Measurements from ENCODE around the gene HS3ST5. TPM values are rescaled to one million over a fixed set of nuclear protein-coding genes. Genes with fewer than 3 reads are reported as not detected.

HS3ST5 gene
- polyA plus RNA-seq, 1 donor (not counting 4 experiments of a cell fraction or from before 2014, with no cell fraction given): not detected

GRCh38 chr6:114343782-114344144 is 940 bp upstream of the HS3ST5 start:
- peaks cover 35% of the 10 kb centered on the region for H3K27me3 ChIP-seq (ENCODE audit: control insufficient read depth, extremely low read depth, insufficient read depth, low read length)

DNA sequence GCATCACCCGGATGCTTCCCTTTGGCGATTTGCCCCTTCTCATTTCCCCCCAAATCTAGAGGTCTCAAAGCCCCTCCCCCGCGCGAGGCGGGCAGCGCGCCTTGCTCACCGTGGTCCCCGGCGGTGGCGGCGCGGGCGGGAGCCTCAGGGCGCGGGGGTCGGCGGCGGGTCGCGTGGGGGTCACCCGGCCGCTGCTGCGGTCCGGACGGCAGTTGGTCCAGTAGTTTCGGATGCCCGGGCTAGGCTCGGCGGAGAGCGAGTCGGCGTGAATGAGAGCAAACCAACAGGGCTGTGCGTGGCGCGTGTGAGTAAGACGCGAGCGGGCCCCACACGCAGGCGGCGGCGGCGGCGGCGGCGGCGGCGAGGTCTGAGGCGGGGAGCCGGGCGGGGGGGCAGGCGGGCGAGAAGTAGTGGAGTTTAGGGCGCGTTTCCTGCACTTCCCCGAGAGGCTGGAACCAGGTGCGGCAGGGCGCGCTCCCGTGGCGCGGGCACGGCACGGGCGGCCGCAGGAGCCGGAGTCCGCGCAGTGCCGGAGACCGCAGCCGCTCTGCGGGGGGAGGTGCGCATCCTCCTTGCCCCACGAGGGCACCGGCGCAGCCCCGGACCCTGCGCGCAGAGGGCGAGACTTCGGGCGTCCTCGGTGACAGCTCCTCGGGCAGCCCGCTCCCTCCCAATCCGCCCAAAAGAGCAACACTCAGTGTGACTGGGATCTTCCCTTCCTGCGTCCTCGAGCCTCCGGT is 567 bp downstream of the HS3ST5 start:
- Histone ChIP-seq H3K27ac (ENCODE audit: control insufficient read depth, insufficient read depth, low read length) (no peak overlapping the region), H3K9me3 (ENCODE audit: control insufficient read depth, low read depth, low read length) (no peaks in the 10 kb centered on the region), H3K9me1 (ENCODE audit: control insufficient read depth, extremely low read depth, insufficient read depth, low read length) (no peaks in the 10 kb centered on the region), H3K27me3 (ENCODE audit: control insufficient read depth, extremely low read depth, insufficient read depth, low read length) (peaks cover 35% of the 10 kb centered on the region), H2AFZ (ENCODE audit: control insufficient read depth, low read length) (peak overlapping the region; percentile 30), H4K20me1 (ENCODE audit: control insufficient read depth, extremely low read depth, insufficient read depth, low read length) (no peaks in the 10 kb centered on the region), H3K4me1 (ENCODE audit: control insufficient read depth, extremely low read depth, insufficient read depth, low read length) (no peaks in the 10 kb centered on the region), H3K4me3 (ENCODE audit: control insufficient read depth in 2 of 3, extremely low read depth in 1 of 3, insufficient read depth in 2 of 3, low read depth in 1 of 3, low read length in 3 of 3) (peak overlapping the region; percentile 31 to 62 (median 58)), H3K4me2 (ENCODE audit: control insufficient read depth, extremely low read depth, insufficient read depth, low read depth, low read length) (peak overlapping the region; percentile 70), H3K79me2 (ENCODE audit: control insufficient read depth, insufficient read depth, low read length) (no peaks in the 10 kb centered on the region), H3K9ac (ENCODE audit: control insufficient read depth, extremely low read depth, insufficient read depth, low read length) (no peak overlapping the region), H3K36me3 (ENCODE audit: control insufficient read depth in 2 of 2, extremely low read depth in 1 of 2, insufficient read depth in 2 of 2, low read length in 2 of 2) (no peaks in the 10 kb centered on the region)
- TF ChIP-seq EZH2 (IDR thresholded peaks at IDR 0.05; ENCODE audit: low read length): no peak
- TF ChIP-seq, protein P1, sequence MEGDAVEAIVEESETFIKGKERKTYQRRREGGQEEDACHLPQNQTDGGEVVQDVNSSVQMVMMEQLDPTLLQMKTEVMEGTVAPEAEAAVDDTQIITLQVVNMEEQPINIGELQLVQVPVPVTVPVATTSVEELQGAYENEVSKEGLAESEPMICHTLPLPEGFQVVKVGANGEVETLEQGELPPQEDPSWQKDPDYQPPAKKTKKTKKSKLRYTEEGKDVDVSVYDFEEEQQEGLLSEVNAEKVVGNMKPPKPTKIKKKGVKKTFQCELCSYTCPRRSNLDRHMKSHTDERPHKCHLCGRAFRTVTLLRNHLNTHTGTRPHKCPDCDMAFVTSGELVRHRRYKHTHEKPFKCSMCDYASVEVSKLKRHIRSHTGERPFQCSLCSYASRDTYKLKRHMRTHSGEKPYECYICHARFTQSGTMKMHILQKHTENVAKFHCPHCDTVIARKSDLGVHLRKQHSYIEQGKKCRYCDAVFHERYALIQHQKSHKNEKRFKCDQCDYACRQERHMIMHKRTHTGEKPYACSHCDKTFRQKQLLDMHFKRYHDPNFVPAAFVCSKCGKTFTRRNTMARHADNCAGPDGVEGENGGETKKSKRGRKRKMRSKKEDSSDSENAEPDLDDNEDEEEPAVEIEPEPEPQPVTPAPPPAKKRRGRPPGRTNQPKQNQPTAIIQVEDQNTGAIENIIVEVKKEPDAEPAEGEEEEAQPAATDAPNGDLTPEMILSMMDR (optimal IDR thresholded peaks at IDR 0.05 in 1 of 3, IDR thresholded peaks at IDR 0.05 in 1 of 3, conservative IDR thresholded peaks at IDR 0.05 in 1 of 3; ENCODE audit: extremely low read depth in 1 of 3, insufficient read depth in 2 of 3, low read length in 3 of 3): no peak
- no peak for FAIRE-seq
- DNase-seq (ENCODE audit: low read depth, low spot score): no peak
- dilution Hi-C loops (cut with MboI; ENCODE audit: extremely low pct_ligation_motif_present, low sequenced_read_pairs): no loop called here

More at GRCh38 chr6:114343782-114344144, 940 bp upstream of the HS3ST5 start:
- DNase-seq (ENCODE audit: low read depth, low spot score) (no peak), FAIRE-seq (no peak)
- H3K9me3 ChIP-seq (ENCODE audit: control insufficient read depth, low read depth, low read length): no peaks in the 10 kb centered on the region
- H3K79me2 ChIP-seq (ENCODE audit: control insufficient read depth, insufficient read depth, low read length): no peaks in the 10 kb centered on the region
- no peak overlapping the region for H2AFZ ChIP-seq (ENCODE audit: control insufficient read depth, low read length)
- H3K9me1 ChIP-seq (ENCODE audit: control insufficient read depth, extremely low read depth, insufficient read depth, low read length): no peaks in the 10 kb centered on the region
- no peak for TF ChIP-seq EZH2 (IDR thresholded peaks at IDR 0.05; ENCODE audit: low read length)
- TF ChIP-seq, protein P1 (optimal IDR thresholded peaks at IDR 0.05 in 1 of 3, IDR thresholded peaks at IDR 0.05 in 1 of 3, conservative IDR thresholded peaks at IDR 0.05 in 1 of 3; ENCODE audit: extremely low read depth in 1 of 3, insufficient read depth in 2 of 3, low read length in 3 of 3): no peak
- dilution Hi-C loops (cut with MboI; ENCODE audit: extremely low pct_ligation_motif_present, low sequenced_read_pairs): no loop called here
- H3K4me2 ChIP-seq (ENCODE audit: control insufficient read depth, extremely low read depth, insufficient read depth, low read depth, low read length): no peak overlapping the region
- H3K36me3 ChIP-seq (ENCODE audit: control insufficient read depth in 2 of 2, extremely low read depth in 1 of 2, insufficient read depth in 2 of 2, low read length in 2 of 2): no peaks in the 10 kb centered on the region
- H4K20me1 ChIP-seq (ENCODE audit: control insufficient read depth, extremely low read depth, insufficient read depth, low read length): no peaks in the 10 kb centered on the region
- H3K4me1 ChIP-seq (ENCODE audit: control insufficient read depth, extremely low read depth, insufficient read depth, low read length): no peaks in the 10 kb centered on the region
- H3K4me3 ChIP-seq (ENCODE audit: control insufficient read depth in 2 of 3, extremely low read depth in 1 of 3, insufficient read depth in 2 of 3, low read depth in 1 of 3, low read length in 3 of 3): no peak overlapping the region
- H3K9ac ChIP-seq (ENCODE audit: control insufficient read depth, extremely low read depth, insufficient read depth, low read length): no peak overlapping the region
- H3K27ac ChIP-seq (ENCODE audit: control insufficient read depth, insufficient read depth, low read length): no peak overlapping the region
